ENCODE results near the gene FSTL4.

The FSTL4 gene

DNA sequence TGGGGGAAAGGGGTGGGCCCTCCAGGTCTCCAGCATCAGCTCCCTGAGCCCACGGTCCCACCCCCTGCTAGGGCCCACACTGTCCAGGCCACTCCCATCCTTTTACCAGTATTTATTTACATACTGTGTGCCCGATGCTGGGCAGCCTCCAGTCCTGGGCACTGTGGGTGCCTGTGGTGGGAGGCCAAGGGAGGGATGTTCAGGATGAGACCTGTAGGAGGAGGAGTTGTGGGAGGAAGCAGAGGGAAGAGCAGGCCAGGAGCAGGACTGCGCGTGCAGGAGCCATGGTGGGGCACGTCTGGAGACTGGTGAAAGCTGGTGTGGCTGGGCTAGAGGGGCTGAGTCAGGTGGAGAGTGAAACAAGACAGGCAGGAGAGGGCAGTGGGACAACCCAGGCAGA, 293.1 kb downstream of the FSTL4 start:
- DNase-seq (ENCODE audit: low read depth, low spot score): no peak
- in situ Hi-C loops (cut with HindIII; ENCODE audit: low sequenced_read_pairs): no loop called here

DNA sequence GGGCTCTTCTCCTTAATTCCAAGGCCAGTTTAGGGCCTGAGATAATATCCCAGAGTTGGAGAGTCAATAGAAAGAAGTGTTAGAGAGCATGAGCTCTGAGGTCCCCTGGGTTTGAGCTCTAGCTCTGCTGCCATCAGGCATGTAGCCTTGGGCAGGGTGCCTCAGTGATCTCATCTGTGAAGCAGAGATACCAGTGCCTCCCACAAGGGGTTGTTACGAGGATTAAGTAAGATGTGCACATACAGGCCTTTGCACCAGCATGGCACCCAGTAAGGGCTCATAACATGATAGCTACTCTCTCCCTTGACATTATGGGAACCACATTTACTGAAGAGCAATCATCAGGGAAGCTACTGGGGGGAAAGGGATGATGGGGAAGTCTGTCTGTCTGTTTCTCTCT, 294.8 kb downstream of the FSTL4 start:
- DNase-seq (ENCODE audit: low read depth, low spot score): no peak
- TF ChIP-seq, protein P1, sequence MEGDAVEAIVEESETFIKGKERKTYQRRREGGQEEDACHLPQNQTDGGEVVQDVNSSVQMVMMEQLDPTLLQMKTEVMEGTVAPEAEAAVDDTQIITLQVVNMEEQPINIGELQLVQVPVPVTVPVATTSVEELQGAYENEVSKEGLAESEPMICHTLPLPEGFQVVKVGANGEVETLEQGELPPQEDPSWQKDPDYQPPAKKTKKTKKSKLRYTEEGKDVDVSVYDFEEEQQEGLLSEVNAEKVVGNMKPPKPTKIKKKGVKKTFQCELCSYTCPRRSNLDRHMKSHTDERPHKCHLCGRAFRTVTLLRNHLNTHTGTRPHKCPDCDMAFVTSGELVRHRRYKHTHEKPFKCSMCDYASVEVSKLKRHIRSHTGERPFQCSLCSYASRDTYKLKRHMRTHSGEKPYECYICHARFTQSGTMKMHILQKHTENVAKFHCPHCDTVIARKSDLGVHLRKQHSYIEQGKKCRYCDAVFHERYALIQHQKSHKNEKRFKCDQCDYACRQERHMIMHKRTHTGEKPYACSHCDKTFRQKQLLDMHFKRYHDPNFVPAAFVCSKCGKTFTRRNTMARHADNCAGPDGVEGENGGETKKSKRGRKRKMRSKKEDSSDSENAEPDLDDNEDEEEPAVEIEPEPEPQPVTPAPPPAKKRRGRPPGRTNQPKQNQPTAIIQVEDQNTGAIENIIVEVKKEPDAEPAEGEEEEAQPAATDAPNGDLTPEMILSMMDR (IDR thresholded peaks at IDR 0.05; ENCODE audit: low read depth, low read length): no peak
- no peak overlapping the region for H3K4me3 ChIP-seq (ENCODE audit: low read depth, low read length)
- in situ Hi-C loops (cut with HindIII; ENCODE audit: low sequenced_read_pairs): no loop called here

More for the DNA sequence above, 293.1 kb downstream of the FSTL4 start:
- H3K4me3 ChIP-seq (ENCODE audit: low read depth, low read length): no peak overlapping the region
- TF ChIP-seq, protein P1 (IDR thresholded peaks at IDR 0.05; ENCODE audit: low read depth, low read length): no peak

- TF ChIP-seq, protein P1 (IDR thresholded peaks at IDR 0.05; ENCODE audit: low read depth, low read length): peak; percentile 21
- in situ Hi-C loops (cut with HindIII; ENCODE audit: low sequenced_read_pairs): no loop called here
- H3K4me3 ChIP-seq (ENCODE audit: low read depth, low read length): no peak overlapping the region
- no peak for DNase-seq (ENCODE audit: low read depth, low spot score)
These were observed 295.7 kb downstream of the FSTL4 start for GRCh38 chr5:133316346-133317343.

DNA sequence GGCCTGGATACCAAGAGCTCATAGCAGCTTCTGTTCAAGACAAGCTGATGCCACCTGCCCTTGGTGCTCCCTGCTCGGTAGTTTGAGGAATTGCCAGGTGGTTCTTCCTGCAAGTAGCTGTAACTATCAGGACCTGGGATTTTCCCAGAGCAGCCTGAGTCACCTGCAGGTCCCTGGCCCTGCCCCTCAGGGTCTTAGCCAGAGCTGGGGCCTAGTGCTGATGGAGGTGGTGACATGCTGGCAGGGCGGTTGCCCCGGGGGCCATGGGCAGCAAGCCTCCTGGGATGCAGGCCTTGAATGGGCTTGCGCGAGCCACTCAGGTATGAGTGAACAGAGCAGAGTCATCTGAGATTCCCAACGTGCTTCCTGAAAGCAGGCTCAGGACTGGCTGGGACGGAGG, 298.3 kb downstream of the FSTL4 start:
- no peak for DNase-seq (ENCODE audit: low read depth, low spot score)
- H3K4me3 ChIP-seq (ENCODE audit: low read depth, low read length): no peak overlapping the region
- TF ChIP-seq, protein P1 (IDR thresholded peaks at IDR 0.05; ENCODE audit: low read depth, low read length): no peak
- in situ Hi-C loops (cut with HindIII; ENCODE audit: low sequenced_read_pairs): no loop called here

DNA sequence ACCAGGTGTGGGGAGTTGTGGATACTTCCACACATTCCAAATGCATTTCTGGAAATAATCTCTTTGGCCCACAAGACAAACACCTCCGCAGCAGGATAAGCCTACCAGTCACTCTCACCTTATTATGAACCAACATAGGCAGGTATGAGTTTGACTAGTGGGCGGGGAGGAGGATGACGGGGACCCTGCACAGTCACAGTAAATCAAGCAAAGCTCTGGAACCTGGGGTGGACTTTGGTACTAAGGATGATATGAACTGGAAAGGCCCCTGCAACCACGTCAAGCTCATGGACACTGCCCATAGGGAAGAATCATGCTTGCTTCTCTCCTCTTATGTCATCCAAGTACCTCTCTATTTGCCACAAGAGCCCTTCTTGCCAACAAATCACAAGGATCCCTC, 301.2 kb downstream of the FSTL4 start:
- H3K4me3 ChIP-seq (ENCODE audit: low read depth, low read length): no peak overlapping the region
- in situ Hi-C loops (cut with HindIII; ENCODE audit: low sequenced_read_pairs): no loop called here
- TF ChIP-seq, protein P1 (IDR thresholded peaks at IDR 0.05; ENCODE audit: low read depth, low read length): no peak
- no peak for DNase-seq (ENCODE audit: low read depth, low spot score)

DNA sequence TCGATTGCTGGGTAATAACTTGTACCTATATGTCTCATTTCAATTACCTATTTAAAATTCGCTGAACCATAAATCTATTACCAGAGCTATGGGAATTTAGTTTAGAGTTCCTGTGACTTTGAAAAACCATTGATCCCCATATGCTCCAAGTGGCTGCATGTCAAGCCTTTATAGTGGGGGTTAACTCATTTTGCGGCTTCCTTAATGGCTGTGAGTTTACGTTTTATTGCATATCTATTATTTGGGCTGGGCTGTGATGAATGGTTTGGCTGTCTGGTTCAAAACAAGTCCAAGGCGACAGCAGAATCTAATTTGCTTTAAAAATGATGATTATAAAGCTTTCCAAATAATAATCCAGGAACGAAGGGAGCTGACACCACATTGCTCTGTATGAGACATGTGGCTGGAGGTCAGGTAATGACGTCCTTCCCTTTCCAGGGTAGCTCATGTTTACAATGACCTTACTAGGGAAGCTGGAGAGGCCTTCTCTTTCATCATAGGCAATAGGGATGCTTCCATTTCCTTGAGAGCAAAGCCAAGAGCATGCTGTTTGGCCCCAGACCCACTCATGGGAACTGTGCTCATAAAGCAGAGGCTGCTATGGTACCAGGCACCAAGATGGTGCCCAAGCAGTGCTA, 302.2 kb downstream of the FSTL4 start:
- no peak overlapping the region for H3K4me3 ChIP-seq (ENCODE audit: low read depth, low read length)
- DNase-seq (ENCODE audit: low read depth, low spot score): no peak
- in situ Hi-C loops (cut with HindIII; ENCODE audit: low sequenced_read_pairs): no loop called here
- TF ChIP-seq, protein P1 (IDR thresholded peaks at IDR 0.05; ENCODE audit: low read depth, low read length): no peak

Measured in astrocyte of the spinal cord (primary cell).